ENCODE data around the gene PET117. TPM values are rescaled to one million over a fixed set of nuclear protein-coding genes. Genes with fewer than 3 reads are reported as not detected.

Gene PET117, protein sequence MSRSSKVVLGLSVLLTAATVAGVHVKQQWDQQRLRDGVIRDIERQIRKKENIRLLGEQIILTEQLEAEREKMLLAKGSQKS
- total RNA-seq: 7.8 and 12.2 TPM in 2 replicates

DNA sequence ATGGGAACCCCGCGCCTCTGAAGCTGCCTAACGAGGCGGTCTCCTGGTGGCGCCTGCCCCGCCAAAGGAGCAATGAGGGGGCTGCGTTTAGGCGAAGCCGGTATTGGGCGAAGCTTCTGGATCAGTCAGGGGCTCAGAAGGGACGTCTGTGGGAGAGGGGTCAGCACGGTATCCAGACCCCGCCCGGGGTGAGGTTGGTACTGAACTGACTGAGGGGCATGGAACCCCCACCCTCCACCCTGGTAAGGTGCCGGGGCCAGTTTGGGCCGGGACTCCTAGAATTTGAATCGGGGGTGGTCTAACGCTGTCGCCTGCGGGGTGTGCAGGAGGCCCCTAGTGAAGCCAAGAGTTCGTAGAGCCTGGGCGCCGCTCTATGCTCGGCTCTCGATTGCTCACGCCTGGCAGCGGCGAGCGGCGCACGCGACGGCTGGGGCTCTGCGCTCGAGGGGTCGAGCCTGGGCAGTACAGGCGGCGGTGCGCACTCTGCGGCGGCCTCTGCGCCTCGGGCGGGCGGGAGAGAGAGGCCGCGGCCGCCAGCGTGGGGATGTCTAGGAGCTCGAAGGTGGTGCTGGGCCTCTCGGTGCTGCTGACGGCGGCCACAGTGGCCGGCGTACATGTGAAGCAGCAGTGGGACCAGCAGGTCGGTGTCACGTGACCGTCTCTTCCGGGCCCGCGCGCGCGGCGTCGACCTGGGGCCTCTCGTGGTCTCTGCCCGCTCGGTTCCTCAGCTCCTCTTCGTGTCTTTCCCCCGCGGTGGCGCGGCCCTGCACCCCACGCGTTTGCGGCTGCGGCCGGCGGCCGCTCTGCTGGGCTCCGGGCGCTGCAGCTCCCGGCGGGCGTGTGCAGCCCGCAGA, at the start of gene PET117, which contains the start of gene KAT14:
Gene PET117 (plus strand): TSS at position 452 of the 854 bp plus-strand sequence. CDS start 93 bp downstream, at position 545.
Gene KAT14 (plus strand): TSS at position 452 of the 854 bp plus-strand sequence. CDS start 4,798 bp downstream, outside the sequence.

Small RNA genes within 50 kb of the gene (small RNA-seq; reads per million reads assigned to genes)
- not detected for gene RF00019
- gene RNU7-137P: not detected

Other genes starting within 250 kb of the PET117 start
- 106 and 129 TPM in 2 replicates for gene SNX5, start 169.1 kb upstream of the PET117 start, total RNA-seq
- 7.5 and 13.9 TPM in 2 replicates for gene MGME1, start 168.8 kb upstream of the PET117 start, total RNA-seq
- gene OVOL2, start 79.9 kb upstream of the PET117 start, total RNA-seq: not detected in 2 replicates
- 10.8 and 12.3 TPM in 2 replicates for gene KAT14, start within 50 bp of the PET117 start, total RNA-seq
- 13.0 and 14.7 TPM in 2 replicates for gene ZNF133, start 150.7 kb downstream of the PET117 start, total RNA-seq